HG03045 (cell line): ENCODE results near the gene TRIM65.
A peak's percentile ranks its signal among the peaks of the same experiment; 100 is the strongest.

ENCODE experiments used
- ATAC-seq: cut with Tn5 transposase; IDR thresholded peaks from one replicate; pipeline ENCODE4 v1.9.1; 2021; ENCODE audit warnings: mild to moderate bottlenecking, moderate library complexity; ENCODE audit not compliant: unreplicated experiment

TRIM65 gene

DNA sequence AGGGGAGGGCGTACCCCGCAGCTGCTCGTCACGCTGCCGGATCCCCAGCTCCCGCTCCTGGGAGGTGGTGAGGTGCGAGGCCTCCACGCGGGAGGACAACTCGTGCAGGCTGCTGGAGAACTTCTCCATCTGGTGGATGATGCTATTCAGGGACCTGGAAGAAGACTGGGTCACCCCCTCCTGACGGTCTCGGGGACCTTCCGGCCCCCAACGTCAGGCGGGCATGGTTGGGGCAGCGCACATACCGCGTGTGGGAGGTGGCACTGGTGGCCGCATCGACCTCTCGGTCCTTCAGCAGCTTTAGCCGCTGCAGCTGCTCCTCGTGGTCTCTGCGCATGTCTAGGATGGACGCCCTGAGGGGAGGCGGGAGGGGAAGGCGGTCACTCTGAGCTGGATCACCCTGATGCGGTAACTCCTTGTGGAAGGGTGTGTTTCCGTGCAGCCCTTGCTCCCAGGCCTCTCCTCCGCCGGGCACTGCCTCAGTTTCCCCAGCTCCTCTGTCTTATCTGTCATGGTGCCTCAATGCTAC lies 21.2 kb upstream of the TRIM65 start:
- no peak for ATAC-seq

DNA sequence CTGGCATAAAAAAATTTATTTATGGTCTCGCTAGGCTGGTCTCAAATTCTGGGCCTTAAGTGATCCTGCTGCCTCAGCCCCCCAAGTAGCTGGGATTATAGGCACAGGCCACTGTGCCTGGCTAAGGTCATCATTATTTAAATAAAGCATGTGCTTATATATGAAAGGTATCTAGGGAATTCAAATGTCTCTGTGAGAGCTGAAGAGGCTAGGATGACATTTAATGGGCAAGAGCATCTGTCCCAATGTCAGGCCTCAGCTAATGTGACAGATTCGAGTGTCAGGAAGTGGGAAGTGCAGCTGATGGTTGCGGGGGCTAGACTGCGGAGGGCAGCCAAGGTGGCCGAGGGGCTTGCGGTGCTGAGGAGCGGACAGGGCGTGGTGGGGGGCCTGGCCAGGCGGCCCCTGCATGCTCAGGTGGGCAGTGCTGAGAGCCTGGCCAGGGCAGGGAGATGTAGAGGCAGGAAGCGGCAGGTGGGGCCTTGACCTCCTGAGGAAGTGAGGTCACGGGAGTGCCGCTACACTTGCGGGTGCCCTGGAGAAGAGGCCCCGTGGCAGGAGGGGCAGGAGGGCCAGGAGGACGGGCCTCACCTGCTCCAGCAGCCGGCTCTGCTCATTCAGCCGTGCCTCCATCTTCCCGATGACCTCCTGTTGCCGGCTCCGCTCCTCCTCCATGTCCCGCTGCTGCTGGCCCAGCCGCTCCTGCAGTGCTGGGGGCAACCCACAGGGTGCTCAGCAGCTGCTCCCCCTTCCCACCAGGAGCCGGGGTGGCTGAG lies 20.6 kb upstream of the TRIM65 start:
- ATAC-seq = no peak

DNA sequence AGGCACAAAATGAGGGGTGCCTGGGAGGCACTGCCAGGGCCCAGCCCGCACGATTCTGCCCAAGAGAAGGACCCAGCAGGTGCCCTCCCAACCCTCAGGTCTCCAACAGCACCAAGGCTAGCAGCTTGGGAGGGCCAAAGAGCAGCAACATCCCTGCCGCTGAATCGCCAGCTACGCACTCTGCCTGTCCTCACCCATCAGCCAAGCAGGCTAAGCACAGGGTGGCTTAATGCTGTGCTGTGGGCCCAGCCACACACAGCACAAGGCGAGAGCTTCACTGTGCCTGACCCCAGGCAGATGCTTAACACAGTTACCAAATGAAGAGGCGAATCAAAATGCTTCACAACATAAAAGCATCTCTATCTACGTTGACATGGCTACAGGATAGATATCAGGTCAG lies 18.5 kb upstream of the TRIM65 start:
- no peak for ATAC-seq

DNA sequence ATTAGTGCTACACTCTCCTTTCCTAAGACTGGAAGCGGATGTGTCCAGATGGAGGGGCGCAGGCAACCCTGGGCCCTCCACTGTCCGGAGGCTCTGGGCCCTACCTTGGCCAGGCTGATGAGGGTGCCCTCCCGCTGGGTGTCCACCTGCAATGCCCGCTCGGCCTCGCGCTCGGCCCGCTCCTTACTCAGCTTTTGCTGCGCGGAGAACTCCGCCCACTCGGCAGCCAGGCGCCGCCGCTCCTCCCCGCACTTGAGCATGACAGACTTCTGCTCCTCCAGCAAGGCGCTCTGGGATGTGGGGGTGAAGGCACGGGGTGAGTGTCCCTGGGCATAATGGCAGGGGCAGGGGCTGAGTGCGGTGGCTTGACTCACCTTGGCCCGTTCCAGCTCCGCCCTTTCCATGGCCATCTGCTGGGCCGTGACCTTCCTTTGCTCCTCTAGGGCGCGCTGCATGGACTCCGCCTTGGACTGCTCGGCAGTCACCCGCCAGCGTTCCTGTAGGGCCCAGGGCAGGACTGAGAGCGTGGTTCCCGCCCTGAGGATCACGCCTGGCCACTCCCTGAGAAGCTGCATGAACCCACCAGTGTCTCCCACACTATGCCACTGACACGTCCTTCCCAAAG lies 18.0 kb upstream of the TRIM65 start:
- ATAC-seq = no peak

DNA sequence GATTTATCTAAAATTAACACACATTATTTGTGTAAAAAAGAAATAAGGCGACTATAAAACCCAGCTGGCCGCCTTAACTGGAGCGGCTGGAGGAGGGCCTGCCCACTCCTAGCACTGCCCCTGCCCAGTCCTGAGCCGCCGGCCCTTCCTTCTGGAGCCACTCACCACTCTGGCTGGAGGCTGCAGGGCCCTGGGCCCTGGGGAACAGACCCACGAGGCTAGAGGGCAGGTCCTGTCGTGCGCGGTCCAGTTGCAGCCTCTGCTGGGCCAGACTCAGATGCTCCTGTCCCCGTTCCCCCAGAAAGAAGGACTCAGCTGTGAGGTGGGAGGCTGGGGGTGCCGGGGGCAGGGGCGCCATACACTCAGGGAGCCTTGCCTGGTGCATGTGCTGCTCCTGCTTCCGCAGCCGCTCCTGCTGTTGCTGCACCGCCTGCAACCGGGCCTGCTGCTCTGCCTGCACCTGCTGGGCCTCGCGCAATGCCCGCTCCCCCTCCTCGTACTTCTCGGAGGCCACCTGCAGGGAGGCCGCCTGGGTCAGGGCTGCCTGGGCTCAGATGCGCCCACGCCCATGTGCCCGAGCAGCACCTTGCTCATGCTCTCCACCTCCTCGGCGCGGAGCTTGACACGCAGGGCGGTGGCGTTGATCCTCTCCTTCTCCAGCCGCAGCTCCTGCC lies 16.9 kb upstream of the TRIM65 start:
- no peak for ATAC-seq

DNA sequence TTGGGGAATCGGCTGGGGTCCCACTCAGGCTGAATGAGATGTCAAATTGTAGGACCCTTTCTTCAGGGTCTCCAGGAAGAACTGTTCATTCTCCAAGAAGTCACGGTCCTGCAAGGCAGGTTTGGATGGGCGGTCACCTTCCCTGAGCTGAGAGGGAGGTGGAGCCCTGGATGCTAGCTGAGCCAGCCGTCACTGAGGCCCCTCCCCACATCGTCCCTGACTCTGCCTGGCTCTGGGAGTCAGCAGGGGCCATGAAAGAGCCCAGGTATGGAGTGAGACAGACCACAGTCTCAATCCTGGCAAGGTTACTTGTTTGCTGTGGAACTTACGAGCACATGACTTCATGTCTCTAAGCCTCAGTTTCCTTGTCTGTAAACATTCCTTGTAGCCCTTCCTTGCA lies 13.9 kb upstream of the TRIM65 start:
- ATAC-seq = no peak

DNA sequence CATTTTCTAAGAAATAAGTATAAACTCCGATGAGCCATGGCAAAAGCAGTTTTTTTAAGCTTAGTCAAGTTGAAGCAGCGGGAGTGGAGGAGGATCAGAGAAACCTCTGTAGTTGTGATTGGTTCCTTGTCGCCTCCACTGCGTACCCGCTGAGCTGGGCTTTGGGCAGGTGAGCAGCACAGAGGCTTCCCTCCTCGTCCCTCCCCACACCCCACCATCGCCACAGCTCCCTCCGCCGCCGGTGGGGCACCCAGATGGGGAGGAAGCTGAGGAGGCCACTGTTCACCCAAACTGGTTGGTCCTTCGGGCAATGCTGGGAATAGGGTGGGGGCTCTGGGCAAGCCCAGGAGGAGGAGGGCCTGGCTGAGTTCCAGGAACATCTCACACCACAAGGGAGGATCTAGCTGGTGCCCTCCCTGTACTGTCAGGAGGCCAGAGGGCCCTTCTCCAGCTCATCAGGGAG lies 13.1 kb upstream of the TRIM65 start:
- no peak for ATAC-seq

DNA sequence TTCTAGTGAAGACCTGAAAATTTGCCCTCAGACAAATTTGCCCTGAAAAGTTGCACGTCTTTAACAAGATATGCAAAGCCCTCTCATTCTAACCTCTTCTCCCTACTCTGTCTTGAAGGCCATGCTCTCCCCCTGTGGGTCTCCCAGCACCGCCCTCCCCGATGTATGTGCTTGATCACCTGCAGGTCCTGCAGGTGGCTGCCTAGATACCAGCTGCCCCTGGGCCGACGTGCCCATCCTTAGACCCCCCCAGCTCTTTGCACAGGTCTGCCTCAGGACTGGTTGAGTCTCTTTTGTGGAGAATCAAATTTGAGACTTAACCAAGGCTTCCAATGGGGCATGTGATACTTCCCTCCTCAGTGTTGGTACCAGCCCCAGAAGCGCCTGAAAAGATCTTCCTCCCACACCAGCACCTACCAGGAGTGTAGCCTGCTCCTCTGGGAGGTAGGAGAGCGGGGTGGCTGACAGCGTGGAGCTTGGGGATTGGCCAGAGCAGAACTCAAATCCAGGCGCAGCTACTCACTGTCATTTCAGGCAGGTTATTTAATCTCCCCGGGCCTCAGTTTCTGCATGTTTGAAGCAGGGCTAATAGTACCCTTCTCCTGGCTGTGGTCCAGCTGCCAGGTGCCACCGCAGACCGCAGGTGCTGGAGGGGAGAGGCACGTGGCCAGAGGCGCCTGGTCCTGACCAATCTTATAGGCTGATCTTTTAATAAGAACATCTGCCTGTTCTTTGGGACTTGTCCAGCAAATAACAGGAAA lies 12.5 kb upstream of the TRIM65 start:
- no peak for ATAC-seq

DNA sequence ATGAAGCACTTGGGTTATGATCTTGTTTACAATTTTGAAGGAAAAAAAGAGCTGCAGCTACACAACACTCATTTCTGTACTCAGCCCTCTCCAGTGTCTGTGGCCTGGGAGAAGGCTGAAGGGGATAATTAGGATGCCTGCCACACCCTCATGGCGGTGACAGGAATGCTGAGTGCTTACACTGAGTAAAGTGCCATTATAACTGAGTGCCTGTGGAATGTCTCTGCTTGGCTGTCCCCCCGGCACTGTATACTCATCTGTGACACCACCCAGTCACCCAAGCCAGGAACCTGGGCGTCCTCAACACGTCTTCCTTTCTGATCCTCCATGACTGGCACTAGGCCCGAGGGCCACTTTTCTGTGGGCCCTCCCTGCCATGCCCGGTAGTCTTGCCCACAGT lies 11.4 kb upstream of the TRIM65 start:
- no peak for ATAC-seq

DNA sequence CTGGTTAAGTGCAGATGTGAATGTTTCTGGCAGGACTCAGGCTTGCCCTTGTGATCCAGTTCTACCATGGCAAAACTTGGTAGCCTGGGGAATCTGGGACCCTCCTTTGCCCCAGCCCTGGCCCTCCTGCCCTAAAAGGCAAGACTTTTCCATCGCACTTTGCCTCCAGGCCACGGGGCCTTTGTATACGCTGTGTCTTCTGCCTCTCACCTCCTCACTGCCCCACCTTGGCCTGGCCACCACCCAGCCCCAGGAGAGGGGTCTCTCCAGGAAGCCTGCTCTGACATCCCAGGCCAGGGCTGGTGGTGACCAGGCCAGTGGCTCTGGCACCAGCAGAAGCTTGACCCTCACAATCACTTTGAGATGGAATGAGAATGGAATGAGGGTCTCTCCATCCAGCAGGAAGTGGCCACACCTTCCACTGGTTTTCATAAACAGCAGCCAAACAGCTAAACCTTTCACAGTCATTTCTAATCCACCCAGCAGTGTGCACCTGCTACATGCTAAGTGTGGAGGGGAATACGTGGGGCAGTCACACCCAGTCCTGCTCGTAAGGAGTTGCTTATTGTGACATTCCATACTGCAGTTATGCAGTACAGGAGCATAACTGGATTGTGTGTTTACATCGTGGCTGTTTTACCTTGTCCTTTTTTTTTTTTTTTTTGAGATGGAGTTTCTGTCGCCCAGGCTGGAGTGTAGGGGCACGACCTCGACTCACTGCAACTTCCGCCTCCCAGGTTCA lies 9.6 kb upstream of the TRIM65 start:
- ATAC-seq = no peak

DNA sequence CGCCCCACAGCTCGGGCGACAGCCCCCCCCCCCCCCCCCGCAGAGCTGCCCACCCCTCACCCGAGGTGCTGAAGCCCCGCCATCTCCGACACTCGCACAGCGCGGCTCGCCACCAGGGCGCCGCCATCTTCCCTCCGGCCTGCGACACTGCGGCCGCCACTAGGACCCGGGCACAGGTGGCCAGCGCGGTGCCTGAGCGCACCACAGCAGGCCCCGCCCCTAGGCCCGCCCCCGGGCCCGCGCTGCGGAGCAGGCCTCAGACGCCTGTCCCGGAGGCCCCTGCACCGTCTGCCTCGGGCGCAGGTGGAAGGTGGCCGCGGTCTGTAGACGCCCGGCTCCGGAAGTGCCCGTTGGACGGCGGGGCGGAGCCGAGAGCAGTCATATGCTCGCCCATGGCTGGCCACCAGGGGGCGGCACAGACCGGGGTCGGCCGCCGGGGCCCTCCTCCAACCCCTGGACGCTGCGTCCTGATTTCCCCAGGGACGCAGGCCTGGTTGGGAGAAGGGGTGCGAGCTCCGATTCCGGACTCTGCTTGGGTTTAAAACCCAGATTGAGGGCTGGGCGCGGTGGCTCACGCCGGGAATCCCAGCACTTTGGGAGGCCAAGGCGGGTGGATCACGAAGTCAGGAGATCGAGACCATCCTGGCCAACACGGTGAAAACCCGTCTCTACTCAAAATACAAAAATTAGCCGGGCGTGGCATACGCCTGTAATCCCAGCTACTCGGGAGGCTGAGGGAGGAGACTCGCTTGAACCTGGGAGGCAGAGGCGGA lies 8.2 kb upstream of the TRIM65 start, which contains the start of gene MRPL38:
Gene MRPL38, minus strand, starts transcription at position 136 of the 773 bp plus-strand sequence. Its CDS starts 9 bp downstream, at position 127.
- ATAC-seq = peak; percentile 94

DNA sequence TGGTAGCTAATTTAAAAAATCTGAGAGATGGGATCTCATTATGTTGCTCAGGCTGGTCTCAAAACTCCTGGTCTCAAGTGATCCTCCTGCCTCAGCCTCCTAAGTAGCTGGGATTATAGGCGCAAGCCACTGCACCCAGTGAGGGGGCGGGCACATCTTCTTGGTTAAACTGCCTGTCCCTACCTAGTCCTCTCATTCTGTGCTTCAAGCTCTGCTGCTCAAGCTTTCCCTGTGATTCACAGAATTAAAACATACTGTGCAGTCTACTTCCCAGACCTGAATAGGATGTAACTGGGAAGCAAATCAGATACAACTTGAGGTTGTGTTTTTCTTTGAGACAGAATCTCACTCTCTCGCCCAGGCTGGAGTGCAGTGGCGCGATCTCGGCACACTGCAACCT lies 5.7 kb upstream of the TRIM65 start:
- no peak for ATAC-seq

DNA sequence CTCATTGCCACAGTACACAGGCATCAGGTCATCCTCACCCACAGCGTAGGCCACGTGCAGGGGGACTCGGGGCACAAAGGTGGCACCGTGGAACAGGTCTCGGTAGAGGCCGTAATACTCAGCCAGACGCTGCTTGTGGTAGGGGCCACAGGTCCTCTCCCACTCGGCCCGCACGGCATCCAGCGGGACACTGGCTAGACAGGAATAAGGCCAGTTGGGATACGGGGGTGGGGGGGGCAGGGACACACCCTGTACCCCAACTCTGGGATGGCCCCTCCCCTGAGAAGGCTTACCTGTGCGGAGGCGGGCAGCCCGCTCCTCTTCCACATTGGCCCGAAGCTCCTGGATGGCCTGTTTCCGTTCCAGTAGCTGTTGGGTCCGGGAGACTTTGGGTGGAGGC lies 5.0 kb upstream of the TRIM65 start:
- no peak for ATAC-seq

DNA sequence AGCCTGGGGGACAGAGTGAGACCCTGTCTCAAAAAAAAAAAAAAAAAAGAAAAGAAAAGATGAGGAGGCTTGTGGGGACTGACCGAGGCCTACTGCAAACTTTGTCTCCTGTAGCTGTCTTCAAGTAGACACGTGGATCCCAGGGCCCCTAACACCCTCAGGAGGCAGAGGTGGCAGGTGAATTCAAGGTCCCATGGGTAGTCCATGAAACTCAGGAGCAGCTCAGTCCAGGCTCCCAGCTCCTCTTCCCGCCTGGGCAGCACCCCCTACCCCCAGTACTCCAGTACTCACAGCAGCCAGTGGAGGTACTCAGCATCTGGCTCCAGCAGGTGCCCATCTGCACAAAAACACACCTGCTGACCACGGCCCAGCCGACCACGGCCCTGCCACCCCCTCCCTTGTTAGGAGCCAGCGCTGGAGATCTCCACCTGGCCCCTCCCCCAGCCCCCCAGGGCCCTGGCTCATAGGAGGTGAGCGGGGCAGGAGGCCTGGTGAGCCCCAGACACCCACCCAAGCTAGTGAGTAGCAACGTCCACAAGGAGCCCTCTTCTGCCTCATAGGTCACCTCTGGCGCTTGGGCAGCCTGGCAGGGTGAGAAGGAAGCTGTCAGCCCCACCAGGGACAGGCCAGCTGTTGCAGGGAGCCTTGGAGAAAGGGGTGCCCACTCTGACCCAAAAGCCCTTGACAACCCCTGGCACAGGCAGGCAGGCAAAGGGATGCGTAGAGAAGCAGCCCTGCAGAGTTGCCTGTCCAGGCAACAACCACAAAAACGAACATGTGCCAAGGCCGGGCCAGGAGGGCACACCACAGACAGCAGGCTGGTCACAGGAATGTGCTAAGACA lies 4.2 kb upstream of the TRIM65 start:
- no peak for ATAC-seq

DNA sequence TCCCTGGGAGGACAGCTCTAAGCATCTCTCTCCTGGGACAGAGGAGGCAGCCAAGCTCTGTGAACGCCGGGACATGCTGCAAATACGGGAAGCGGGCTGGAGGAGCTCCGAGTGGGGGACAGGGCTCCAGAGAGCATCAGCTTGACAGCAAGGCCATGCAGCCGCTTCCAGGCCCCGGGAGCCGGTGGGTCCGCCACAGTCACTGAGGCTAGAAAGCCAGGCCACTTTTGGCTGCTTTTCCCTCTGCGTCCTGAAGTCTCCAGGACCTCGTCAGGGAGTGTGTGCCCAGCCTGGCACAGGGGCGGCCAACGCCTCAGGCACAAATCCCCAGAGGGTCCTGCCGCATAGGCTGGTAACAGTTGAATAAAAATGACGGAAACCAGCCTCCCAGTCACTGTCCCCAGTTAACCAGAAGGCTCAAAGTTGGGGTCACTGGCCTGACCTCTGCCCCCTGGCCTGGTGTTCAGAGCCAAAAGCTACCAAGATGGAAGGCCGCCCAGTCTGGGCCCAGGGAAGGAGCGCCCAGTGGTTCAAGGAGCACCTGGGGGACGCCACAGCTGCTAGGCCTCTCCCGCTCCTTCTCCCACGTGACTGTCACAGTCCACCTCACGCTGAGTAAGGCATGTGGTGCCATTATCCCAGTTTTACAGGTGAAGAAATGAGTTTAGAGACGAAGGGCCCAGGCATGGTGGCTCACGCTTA lies 3.2 kb upstream of the TRIM65 start:
- ATAC-seq = no peak

DNA sequence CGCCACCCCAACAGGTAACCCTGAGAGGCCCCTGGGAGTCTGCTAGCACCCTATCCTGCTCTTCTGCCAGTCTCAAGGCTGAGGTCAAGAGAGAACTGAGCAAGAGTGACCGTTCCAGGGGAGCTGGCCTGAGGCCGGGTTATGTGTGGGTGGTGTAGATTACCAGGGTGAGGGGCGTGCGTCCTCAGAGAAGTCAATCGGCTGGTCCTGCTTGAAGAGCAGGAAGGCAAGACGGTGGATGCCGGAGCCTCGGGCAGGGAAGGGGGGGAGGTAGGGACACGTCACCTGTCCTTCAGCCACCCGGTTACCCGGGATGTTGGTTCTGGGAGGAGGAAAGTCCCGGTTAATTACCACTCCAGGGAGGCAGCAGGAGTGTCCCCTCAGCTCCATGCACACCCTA lies 2.6 kb upstream of the TRIM65 start:
- ATAC-seq = no peak

DNA sequence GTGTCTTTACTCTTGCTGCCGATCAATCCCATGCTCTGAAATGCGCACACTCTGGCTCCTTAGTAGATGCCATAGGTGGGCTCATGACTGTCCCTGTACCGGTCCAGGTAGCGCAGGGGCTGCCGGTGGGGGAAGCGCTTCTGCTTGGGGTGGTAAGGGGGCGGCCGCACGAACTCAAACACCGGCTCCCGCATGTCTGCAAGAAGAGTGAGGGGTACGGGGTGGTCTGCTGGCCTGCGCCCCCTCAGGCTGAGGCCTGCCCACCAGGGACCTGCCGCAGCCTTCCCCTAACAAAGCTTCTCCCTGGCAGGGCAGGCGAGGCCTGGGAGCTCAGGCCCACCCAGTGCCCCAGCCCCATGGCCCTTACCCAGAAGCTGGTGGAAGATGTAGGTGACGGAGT lies 2.0 kb upstream of the TRIM65 start:
- no peak for ATAC-seq

DNA sequence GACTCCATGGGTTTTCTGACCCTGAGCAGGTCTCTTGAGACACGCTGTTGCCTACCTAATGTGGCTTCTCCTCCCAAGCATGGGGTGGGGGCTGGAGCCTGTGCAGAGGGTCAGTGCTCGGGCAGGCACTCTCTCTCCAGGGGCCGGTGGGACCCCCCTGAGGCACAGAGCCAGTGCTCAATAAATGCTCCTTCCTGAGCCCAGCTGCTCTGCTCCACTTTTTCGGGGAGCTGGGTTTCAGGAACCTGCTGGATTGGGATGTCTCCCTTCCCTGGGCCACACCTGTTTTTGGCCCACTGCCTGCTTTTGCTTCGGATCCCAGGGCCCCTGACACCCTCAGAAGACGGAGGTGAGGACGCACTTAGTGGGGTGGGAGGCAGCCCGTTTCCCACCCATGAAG lies 1.3 kb upstream of the TRIM65 start:
- ATAC-seq = no peak
